Vein endothelial cell (primary cell): ENCODE measurements around the gene TMEM225B. TPM values are rescaled to one million over a fixed set of nuclear protein-coding genes. Genes with fewer than 3 reads are reported as not detected.

Experiments
- total RNA-seq: library from RNA; depleted of rRNA; stranded (reverse); fragments of >200 nt; gene quantifications from 2 replicates; pipeline ENCODE4 v1.2.3, GENCODE V29; 2012

TMEM225B gene
- total RNA-seq, result not detected in 2 replicates

DNA sequence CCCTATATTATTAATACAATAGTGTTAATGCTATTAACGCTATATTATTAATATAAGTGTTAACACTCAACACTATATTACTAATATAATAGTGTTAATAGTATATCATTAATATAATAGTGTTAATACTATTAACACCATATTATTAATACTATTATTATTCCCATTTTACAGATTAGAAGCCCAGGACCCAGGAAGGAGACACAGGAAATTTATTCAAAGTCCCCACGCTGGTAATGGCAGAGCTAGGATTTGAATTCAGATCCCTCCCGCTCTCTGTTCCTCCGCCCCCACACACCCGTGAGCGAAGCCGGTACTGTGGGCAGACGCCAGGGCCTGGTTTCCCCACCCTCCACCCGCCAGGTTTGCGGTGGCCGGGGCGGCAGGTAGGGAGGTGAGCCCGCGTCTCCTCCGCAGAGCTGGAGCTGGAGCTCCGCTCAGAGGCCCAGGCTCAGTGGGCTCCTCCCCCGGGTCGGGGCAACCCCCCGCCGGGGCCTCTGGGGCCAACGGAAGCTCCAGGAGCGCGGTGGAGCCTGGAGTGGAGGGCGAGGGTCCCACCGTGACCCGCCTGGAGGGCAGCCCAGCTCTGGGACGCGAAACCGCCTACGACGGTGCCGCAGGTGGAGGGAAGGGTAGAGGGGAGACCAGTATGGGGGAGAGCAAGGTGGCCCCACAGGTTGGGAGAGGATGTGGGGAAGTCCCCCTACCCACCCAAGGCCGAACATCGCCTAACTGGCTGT lies at the start of gene TMEM225B:
TMEM225B (plus strand) TSS at position 506 of the 740 bp plus-strand sequence. CDS start 6,122 bp downstream, outside the sequence.

DNA sequence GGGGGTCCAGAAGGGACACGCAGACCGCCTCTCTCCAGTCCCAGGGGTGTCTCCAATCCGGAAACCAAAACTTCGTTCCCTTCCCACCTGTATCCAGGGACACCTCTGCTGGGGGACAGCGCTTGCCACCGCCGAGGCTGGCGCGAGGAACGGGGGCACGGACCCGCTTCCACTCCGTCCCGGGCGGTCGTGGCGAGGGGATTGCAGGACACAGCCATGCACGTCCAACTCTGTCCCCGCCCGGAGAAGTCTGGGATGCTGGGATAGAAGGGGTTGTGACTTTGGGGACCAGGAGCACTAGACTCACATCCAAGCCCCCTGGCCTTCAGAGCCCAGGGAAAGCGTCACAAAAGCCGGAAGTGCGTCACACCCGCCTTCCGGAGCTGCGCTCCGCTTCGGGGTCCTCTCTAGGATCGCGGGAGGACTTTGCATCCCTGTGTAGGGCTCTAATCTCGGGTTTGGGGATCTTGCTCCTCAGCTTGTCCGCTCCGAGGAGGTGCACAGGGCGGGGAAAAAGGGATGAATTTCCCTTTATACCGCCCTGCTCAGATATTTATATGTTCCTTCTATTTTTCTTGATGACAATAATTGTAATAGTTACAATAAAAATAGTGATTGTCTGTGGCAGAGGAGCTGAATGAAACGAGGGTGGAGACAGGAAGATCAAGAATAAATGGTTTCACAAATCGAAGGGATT lies 46.2 kb upstream of the TMEM225B start, which contains the start of gene FAM200A:
FAM200A (minus strand) TSS at position 348 of the 697 bp plus-strand sequence. CDS start 3,707 bp downstream, outside the sequence.

GRCh38 chr7:99558306-99559174 lies 39.5 kb upstream of the TMEM225B start, which contains the start of gene ZNF655:
TSS of gene ZNF655 (plus strand) at chr7:99558642. CDS start at chr7:99560560, 1,918 bp downstream.

GRCh38 chr7:99616359-99617191 lies 18.5 kb downstream of the TMEM225B start, which contains the start of gene ZSCAN25:
TSS of gene ZSCAN25 (plus strand) at chr7:99616946. CDS start at chr7:99619607, 2,661 bp downstream.

Other genes with a start within 250 kb of the TMEM225B start
- 358 and 500 TPM in 2 replicates for gene ARPC1B, start 223.5 kb upstream of the TMEM225B start, total RNA-seq
- gene PDAP1, start 189.7 kb upstream of the TMEM225B start, total RNA-seq, result 63.8 and 67.6 TPM in 2 replicates
- 86.2 and 88.4 TPM in 2 replicates for gene BUD31, start 189.3 kb upstream of the TMEM225B start, total RNA-seq
- gene PTCD1, start 159.5 kb upstream of the TMEM225B start, total RNA-seq, result 5.0 and 6.9 TPM in 2 replicates
- gene CPSF4, start 159.3 kb upstream of the TMEM225B start, total RNA-seq, result 33.6 and 34.2 TPM in 2 replicates
- gene ATP5MF, start 132.1 kb upstream of the TMEM225B start, total RNA-seq, result 761 and 818 TPM in 2 replicates
- 5.2 and 8.8 TPM in 2 replicates for gene ZNF789, start 125.4 kb upstream of the TMEM225B start, total RNA-seq
- 29.1 and 34.4 TPM in 2 replicates for gene ZNF394, start 98.0 kb upstream of the TMEM225B start, total RNA-seq
- 12.2 and 13.4 TPM in 2 replicates for gene ZKSCAN5, start 93.6 kb upstream of the TMEM225B start, total RNA-seq
- gene FAM200A, start 46.2 kb upstream of the TMEM225B start, total RNA-seq, result 5.6 and 5.7 TPM in 2 replicates
- gene ZNF655, start 39.6 kb upstream of the TMEM225B start, total RNA-seq, result 7.2 and 10.9 TPM in 2 replicates
- gene ZSCAN25, start 18.7 kb downstream of the TMEM225B start, total RNA-seq, result 11.8 and 13.1 TPM in 2 replicates
- gene CYP3A5, start 81.7 kb downstream of the TMEM225B start, total RNA-seq, result not detected in 2 replicates
- gene CYP3A7, start 136.9 kb downstream of the TMEM225B start, total RNA-seq, result 0.10 TPM in 1 of 2 replicates, not detected in the other
- gene CYP3A4, start 185.9 kb downstream of the TMEM225B start, total RNA-seq, result not detected in 2 replicates
- gene CYP3A43, start 229.7 kb downstream of the TMEM225B start, total RNA-seq, result not detected in 2 replicates